HG03159 (cell line): ENCODE data around the gene ATP7A.
"Not testable (repeated sequence)": the region's sequence is repeated elsewhere in the genome, so short reads cannot be mapped to it uniquely, and the experiment has no call there.

Experiments
- ATAC-seq: cut with Tn5 transposase; IDR thresholded peaks from one replicate; pipeline ENCODE4 v1.9.1; 2021; ENCODE audit warnings: mild to moderate bottlenecking, moderate library complexity; ENCODE audit not compliant: unreplicated experiment

ATP7A gene

DNA sequence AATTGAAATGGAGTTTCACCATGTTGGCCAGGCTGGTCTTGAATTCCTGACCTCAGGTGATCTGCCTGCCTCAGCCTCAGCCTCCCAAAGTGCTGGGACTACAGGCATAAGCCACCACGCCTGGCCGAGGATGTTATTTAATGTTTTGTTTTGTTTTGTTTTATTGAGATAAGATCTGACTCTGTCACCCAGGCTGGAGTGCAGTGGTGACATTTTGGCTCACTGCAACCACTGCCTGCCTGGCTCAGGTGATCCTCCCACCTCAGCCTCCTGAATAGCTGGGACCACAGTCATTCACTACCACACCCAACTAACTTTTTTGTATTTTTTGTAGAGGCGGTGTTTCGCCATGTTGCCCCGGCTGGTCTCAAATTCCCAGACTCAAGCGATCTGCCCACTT, 34.5 kb downstream of the ATP7A start:
- ATAC-seq, result not testable (repeated sequence)

DNA sequence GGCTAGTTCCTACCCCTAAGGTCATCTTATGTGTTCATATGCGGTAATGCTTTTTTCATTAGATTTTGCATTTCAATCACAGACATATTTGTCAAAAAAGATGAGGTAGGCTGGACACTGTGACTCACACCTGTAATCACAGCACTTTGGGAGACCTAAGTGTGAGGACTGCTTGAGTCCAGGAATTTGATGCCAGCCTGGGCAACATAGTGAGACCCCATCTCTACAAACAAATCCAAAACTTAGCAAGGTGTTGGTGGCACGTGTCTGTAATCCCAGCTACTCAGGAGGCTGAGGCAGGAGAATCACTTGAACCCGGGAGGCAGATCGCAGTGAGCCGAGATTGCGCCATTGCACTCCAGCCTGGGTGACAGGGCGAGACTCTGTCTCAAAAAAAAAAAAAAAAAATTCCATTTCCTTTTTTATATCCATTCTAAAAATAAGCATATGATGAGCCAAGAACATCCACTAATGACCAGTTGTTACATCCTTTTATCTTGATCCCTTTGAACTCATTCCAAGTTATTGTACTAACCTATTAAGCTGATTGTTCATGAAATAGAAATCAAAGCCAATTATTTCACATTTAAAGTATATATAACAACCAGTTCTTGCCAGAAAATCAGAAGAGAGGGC, 35.5 kb downstream of the ATP7A start:
- no peak for ATAC-seq

DNA sequence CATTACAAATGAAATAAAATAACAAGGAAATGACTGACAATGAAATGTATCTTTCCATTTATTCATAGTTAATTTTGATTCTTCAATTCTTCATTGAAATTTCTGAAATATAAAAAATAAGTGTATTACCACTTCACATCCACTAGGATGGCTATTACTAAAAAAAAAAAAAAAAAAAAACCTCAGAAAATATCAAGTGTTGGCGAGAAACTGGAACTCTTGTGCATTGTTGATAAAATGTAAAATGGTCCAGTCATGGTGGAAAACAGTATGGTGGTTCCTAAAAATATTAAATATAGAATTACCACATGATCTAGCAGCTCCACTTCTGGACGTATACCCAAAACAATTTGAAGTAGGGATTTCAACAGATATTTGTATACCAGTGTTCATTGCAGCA, 36.1 kb downstream of the ATP7A start:
- ATAC-seq, result no peak

DNA sequence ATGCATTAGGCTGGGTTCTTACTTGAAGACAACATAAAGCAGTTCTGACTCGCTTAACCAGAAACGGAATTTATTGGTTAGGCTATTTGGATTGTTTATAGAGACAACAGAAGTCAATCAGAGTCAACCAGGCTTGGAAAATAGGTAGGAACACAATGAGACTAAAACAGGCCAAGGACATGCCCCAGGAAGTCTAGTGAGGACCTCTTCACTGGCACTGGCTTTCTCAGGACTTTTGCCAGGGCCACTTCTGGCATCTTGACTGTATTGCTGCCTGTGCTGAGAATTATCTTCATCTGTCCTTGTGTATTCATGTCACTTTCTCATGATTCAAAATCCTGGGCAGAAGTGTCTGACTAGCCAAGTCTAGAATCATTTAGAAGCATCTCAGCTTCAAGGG, 39.3 kb downstream of the ATP7A start:
- no peak for ATAC-seq

DNA sequence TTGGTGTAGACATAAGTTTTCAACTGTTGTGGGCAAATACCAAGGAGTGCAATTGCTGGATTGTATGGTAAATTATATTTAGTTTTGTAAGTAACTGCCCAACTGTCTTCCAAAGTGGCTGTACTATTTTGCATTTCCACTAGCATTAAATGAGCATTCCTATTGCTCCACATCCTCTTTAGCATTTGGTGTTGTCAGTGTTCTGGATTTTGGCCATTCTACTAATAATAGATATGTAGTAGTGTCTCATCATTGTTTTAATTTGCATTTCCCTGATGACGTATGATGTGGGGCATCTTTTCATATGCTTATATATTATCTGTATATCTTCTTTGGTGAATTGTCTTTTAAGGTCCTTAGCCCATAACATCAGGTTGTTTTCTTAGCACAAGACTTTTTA, 41.7 kb downstream of the ATP7A start:
- no peak for ATAC-seq

DNA sequence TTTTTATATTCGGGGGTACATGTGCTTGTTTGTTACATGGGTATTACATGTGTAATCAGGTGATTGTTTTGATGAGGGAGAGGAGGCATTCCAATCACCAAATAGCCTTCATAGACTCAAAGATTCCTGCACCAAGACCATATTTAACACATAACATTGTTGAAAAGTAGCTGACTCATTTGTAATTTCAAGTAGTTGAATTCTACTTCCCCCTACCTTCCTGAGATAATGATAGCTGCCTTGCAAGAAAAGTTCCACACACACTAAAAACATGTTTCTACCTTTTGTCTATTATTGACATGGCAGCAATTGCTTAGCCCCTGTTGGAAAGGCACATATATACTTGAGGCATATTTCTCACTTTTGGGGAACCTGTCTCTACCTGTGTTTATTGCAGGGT, 42.8 kb downstream of the ATP7A start:
- no peak for ATAC-seq

DNA sequence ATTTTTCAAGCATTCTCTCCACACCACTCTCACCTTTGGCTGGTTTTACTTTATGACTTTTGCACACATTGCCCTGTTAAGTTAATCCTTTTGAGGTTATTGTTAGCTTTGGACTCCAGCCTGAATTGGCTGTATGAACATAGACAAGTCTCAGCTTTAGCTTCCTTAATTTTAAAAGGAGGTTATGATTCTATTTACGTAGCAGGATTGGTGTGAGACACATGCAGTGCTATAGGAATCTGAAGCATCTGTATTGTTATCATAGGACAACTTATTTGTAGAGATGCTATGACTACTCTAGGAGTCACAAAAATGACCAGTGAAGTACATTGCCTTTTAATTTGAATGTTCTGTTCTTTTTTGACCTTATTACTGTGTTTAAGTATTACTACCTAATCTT, 43.2 kb downstream of the ATP7A start:
- ATAC-seq, result no peak

DNA sequence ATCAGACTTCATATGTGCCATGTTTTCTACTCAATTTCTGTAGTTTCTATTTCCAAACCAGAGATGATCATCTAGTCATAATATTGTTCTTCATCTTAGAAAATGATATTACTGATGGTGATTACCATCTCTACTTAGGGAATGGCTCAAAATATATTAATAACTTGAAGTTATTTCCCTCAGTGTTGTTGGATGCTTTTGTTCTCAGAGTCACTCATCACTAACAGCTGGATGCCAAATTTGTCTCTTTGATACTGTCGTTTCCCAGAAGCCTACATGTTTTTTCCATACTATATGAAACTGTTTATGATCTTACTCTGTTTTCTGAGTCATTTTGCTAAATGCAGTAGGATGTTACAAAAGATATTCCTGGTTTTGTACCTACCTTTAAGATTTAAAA, 50.1 kb downstream of the ATP7A start:
- no peak for ATAC-seq

DNA sequence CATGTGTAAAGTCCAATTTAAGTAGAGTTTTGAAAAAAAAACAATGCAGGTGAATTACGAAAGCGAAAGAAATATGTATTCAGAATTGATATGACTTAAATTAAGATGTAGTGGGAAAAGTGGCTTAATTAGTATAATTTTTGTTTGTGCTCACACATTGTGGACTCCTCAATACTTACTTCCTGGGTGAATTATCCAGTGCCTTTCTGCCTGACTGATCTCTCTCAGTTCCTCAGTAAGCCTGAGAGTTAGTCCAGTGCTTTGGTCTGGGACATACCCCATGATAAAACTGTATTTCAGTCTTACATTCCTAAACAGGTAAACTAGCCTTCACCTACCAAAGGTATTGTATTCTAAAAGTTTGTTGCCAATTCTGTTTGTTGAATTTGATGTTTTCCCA, 50.6 kb downstream of the ATP7A start:
- ATAC-seq, result no peak

DNA sequence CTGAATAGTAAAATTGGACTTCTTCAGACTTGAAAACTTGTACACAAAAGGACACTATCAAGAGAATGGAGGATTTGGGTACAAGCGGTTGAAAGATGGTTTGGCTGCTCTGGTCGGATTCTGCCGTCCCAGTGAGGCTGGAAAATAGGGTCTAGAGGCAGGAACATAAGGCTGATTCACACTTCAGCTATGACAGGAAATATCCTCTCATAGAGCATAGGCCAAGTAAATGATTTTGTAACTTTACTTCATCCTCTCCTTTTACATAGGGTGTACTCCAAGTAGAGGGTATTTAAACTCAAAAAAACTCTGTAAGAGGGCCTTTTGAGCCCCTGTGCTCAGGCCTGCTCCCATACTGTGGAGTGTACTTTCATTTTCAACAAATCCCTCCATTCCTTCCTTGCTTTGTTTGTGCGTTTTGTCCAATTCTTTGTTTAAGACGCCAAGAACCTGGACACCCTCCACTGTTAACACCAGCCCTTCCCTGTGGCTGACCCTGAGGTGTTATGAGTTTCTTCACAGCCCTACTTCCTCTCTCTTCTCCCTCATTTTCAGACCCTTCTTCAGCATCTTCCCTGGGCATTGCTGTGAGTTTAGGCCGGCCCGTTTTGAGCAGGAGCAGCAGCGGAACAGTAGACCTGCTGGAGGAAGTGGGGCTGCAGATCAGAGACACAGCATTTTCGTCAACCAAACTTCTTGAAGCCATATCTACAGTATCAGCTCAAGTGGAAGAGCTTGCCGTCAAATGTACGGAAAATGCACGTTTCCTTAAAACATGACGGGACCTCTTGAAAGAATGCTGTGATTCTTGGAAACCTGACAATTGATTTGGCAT, 51.8 kb downstream of the ATP7A start:
- no peak for ATAC-seq

DNA sequence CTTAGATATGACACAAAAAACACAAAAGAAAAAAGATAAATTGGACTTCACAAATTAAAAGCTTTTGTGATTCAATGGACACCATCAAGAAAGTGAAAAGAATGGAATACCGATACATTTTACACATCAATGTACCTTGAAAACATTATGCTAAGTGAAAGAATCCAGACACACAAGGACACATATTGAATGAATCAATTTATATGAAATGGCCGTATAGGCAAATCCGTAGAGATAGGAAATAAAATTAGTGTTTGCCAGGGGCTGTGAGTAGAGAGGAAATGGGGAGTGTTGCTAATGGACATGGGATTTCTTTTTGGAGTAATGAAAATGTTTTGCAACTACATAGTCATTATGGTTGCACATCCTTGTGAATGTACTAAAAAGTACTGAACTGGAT, 55.9 kb downstream of the ATP7A start:
- no peak for ATAC-seq

DNA sequence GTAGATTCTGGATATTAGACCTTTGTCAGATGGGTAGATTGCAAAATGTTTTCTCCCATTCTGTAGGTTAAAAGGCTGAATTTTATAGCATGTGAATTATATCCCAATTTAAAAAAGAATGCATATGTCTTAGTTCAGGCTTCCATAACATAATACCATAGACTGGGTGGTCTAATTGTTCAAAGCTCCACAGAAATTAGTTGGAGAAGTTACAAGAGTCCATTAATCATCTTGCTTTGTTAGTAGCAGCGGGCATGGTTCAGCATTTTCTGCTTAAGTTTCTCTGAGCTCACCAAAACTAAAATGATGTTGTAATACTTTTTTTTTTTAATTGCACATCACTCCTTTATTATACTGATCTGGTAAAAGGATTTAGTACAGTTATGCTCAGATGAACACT, 57.1 kb downstream of the ATP7A start:
- ATAC-seq, result no peak

DNA sequence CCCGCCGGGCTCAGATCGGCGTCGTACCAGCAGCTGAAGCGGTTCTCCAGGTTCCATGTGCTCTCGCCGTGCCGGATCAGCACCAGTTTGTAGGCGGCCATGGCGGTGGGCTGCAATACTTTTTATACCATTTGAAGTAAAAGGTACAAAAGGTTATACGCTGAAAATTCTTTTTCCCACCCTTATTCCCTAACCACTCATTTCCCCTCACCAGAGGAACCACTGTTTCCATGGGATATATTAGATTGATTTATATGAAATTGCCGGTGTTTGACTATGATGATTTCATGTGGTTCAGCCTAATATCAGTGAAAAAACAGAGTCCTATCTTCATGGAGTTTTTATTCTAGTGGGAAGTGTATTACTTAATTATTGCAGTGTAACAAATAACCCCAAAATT, 59.0 kb downstream of the ATP7A start, which contains the start of gene PGAM4:
TSS of gene PGAM4 (minus strand) at position 101 of the 400 bp plus-strand sequence. CDS start at position 101, 0 bp downstream.
- ATAC-seq, result no peak

DNA sequence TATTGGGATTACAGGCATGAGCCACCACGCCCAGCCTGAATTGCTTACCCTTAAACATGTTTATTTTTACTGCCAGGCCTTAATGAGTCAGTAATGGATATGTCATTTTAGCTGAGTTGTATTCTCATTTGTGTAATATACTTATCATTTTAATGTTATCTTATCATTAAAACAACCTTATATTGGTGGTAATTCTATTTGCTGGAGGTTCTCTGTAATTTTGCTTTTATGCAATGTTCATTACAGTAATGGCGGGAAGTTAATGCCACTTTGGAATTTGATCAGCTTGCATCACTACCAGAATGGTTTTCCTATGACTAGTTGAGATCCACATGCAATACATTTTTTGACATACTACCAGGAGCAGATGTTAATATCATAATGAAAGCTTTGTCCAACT, 65.3 kb downstream of the ATP7A start:
- ATAC-seq, result no peak

DNA sequence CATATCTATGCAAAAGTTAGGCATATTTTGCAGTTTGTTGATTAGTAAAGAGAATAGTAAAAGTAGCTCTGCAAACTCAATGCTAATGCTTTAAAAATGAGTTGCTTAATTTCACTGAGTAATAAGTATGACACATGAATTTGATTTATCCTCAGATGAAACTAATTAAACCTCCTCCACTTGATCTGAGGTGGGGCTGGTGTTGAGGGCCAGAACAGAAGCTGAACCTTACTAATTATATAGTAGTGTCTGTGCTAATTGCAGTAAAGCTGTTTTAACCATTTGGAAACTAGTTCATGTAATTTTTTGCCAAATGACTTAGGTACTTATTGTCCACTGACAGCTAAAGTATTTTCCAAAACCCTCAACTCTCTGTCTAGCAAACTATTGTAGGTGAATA, 66.6 kb downstream of the ATP7A start:
- ATAC-seq, result no peak

DNA sequence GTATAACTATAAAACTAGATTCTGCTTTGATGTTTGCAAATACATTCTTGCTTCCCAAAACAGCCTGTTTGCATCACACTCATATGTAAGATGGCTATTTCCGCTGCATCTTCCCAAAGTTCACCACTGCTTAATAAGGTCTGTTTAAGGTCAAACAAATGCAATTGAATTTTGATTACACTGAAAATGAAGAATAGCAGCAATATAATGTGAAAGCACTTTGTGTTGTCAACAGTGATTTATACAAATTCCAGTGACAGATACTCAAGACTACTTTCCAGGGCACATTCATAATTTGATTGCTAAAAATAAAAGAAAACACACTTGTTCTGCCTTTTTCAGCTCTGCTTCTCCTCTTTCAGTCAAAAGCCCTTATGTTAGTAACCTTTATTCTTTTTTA, 67.0 kb downstream of the ATP7A start:
- no peak for ATAC-seq

DNA sequence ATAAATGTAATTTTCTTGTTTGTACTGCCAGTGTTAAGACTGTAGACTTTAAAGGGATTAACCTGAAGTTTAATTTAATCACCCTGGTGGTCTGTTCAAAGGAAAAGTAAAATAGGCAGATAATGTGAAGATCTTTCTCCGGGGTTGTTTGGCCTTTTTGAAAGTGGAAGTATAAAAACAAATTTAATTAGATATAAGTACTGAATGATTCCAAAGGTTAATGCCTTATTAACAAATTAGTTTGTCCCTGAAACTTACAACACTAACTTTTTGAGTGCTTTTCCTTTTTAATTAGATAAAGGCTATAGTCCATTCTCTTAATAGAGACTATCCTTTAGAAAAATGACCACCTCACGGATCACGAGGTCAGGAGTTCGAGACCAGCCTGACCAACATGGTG, 69.4 kb downstream of the ATP7A start:
- no peak for ATAC-seq

DNA sequence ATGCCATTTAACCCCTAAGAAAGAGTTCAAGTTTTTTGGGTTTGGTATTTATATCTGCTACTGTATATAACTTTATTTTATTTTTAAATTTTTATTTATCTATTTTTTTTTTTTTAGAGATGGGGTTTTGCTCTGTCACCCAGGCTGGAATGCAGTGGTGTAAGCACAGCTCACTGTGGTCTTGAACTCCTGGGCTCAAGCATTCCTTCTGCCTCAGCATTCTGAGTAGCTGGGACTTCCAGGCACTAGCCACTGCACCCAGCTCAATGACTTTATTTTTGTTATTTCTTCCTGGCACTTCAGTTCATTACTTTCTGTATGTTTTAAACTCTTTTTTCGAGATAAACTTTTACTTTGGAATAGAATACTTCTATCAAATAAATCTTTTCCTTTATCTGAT, 101.4 kb downstream of the ATP7A start:
- no peak for ATAC-seq

DNA sequence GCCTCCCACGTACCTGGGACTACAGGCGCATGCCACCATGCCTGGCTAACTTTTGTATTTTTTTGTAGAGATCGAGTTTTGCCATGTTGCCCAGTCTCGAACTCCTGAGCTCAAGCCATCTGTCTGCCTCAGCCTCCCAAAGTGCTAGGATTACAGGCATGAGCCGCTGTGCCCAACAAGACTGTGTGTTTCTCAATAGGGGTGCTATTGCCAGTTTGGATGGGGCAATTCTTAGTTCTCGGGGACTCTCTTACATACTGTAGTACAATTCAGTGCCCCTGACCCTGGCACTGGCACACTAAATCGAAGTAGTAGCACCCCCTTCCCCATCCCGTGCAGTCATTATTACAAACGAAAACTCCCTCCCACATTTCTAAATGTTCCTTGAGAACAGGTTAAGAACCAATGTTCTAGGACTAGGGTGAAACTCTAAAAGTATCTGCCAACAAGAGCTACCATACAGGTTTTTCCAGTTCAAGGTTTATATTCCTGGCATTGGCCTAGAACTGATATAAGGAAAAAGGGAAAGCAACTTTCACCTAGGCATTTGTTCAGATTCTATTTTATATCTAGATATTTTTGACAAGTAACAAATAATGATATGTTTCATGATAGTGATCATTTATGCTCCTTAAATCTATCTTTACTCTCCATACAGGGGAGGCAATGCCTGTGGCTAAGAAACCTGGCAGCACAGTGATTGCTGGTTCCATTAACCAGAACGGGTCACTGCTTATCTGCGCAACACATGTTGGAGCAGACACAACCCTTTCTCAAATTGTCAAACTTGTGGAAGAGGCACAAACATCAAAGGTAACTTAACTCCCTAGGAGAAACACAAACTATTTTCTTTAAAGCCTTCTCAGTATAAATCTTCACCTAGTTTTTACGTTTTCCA, 109.3 kb downstream of the ATP7A start:
- ATAC-seq, result no peak

DNA sequence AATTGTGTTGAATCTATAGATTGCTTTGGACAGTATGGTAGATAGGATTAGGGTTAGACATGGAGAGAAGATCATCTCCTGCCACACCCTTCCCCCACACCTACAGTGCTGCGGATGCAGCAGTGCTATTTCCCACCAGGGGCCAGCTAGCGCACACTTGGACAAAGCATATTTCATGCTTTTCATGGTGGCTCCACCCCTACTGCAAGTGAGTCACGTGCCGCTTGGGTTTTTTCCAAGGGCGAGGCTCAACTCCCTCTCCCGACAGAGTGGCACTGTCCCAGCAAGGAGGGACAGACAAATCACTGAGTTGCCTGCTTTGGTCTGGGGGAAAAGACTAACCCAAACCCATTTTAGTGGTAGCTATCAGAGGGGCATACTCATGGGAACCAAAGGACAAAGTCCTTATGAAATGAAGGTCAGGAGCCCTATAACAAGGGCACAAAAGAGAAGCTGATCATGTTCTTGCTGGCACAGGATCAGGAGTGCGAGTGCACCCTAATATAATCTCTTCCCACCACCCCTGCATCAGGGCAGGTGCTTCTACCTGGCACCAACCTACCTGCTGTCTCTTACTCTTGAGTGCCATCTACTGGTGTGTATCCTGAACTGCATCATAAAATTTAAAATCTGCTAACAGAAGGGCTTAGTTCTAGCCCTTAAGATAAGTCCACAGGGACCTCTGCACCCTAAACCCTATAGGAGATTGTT, 114.0 kb downstream of the ATP7A start:
- peak; percentile 58 for ATAC-seq

DNA sequence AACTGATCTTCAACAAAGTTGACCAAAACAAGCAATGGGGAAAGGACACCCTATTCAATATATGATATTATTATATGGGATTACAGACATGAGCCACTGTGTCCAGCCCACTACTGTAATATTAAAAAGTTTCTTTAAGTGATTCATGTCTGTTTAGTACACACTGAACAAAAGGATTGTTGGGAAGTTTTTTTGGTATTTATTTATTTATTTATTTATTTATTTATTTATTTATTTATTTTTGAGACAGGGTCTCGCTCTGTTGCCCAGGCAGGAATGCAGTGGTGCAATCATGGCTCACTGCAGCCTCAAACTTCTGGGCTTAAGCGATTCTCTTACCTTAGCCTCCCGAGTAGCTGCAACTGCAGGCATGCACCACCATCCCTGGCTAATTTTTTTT, 117.3 kb downstream of the ATP7A start:
- ATAC-seq, result no peak
